NT2/D1 (cell line): Measurements from ENCODE around the gene SLX4IP.

Source experiments
- YY1 ChIP-seq: IDR thresholded peaks from 2 replicates; pipeline ENCODE4 v1.6.1; 2011; ENCODE audit not compliant: insufficient read length, insufficient read depth
- ZNF274 ChIP-seq: IDR thresholded peaks from 2 replicates; pipeline ENCODE4 v1.6.1; 2011; ENCODE audit warnings: mild to moderate bottlenecking, low read depth, low read length

DNA sequence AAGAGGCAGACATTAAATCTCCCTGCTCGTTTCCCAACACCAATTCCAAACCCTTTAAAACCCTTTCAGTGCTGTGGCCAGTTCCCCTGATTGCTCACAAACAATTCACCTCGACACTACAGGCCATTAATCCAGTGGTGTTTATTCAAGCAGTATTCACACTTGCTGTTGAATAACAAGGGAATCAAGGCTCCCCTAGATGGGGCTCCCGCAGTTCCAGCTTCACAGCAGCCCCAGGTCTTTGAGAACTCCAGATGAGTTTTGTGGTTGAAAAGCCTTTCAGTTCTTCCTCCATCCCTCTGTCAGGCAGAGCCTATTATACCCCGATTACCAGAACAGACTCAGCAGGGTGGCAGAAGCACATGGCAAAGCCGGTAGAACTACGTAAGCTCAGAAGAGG, 202.5 kb downstream of the SLX4IP start:
- TF ChIP-seq ZNF274 (no peak), YY1 (no peak)
